HepG2 (cell line): ENCODE measurements around the gene HYPK. TPM values are rescaled to one million over a fixed set of nuclear protein-coding genes. Genes with fewer than 3 reads are reported as not detected.

Experiments used
- CREB1 ChIP-seq, 2 experiments: fragments of 450-650 bp in 1 of 2; IDR thresholded peaks; 2 replicates each; pipeline ENCODE4 v1.6.1; 2016 to 2017; ENCODE audit warnings: control low read depth in 1 of 2, mild to moderate bottlenecking in 1 of 2, missing compliant biosample characterization in 1 of 2, missing genetic modification characterization in 1 of 2
- ELF3 ChIP-seq: IDR thresholded peaks from 2 replicates; pipeline ENCODE4 v1.6.1; 2016; ENCODE audit warnings: missing genetic modification reagents, missing compliant biosample characterization
- ETV5 ChIP-seq: IDR thresholded peaks from 2 replicates; pipeline ENCODE4 v1.6.1; 2018; ENCODE audit warnings: missing biosample characterization, missing genetic modification reagents, inconsistent platforms, borderline replicate concordance
- POGZ ChIP-seq: sonication (generic); formaldehyde crosslinking; IDR thresholded peaks from 2 replicates; pipeline ENCODE4 v1.4.0; 2020; ENCODE audit warnings: mild to moderate bottlenecking, missing genetic modification reagents
- RBM39 ChIP-seq: fragments of 200-400 bp; formaldehyde crosslinking; IDR thresholded peaks from one replicate; pipeline ENCODE4 v1.6.1; 2018; ENCODE audit warnings: antibody characterized with exemption, mild to moderate bottlenecking, low read depth, low read length; ENCODE audit not compliant: poor library complexity, severe bottlenecking
- RFX3 ChIP-seq: IDR thresholded peaks from 2 replicates; pipeline ENCODE4 v1.6.1; 2016; ENCODE audit warnings: missing biosample characterization, missing genetic modification reagents
- SAP130 ChIP-seq: IDR thresholded peaks from 2 replicates; pipeline ENCODE4 v1.6.1; 2016; ENCODE audit warnings: low read depth
- TEF ChIP-seq: sonication (generic); formaldehyde crosslinking; IDR thresholded peaks from 2 replicates; pipeline ENCODE4 v1.5.0; 2020; ENCODE audit warnings: missing genetic modification reagents
- YEATS4 ChIP-seq: sonication (generic); formaldehyde crosslinking; IDR thresholded peaks from 2 replicates; pipeline ENCODE4 v1.4.0; 2020; ENCODE audit warnings: missing genetic modification reagents, borderline replicate concordance
- ZFP36L1 ChIP-seq: sonication (generic); formaldehyde crosslinking; IDR thresholded peaks from 2 replicates; pipeline ENCODE4 v1.8.0; 2022; ENCODE audit warnings: mild to moderate bottlenecking, missing genetic modification reagents, moderate library complexity
- ZSCAN21 ChIP-seq: sonication (generic); formaldehyde crosslinking; IDR thresholded peaks from 2 replicates; pipeline ENCODE4 v1.8.0; 2022; ENCODE audit warnings: mild to moderate bottlenecking, missing genetic modification reagents, moderate library complexity, borderline replicate concordance
- polyA plus RNA-seq, 8 experiments: library from polyadenylated mRNA; depleted of rRNA in 3 of 8; stranded (reverse) in 7 of 8; unstranded in 1 of 8; fragments of >200 nt; fragmentation: Illumina TruSeq in 4 of 8; extraction: Trizol in 4 of 8; gene quantifications; 2 replicates each; pipeline versions ENCODE4 v1.2.1 to v1.2.3, GENCODE V29; 2011 to 2016; ENCODE audit warnings: low read depth in 4 of 8, missing spikeins in 1 of 8, mixed read lengths in 1 of 8; ENCODE audit not compliant: insufficient read depth in 1 of 8
- total RNA-seq, 5 experiments: library from RNA; depleted of rRNA; stranded (reverse); fragments of >200 nt; fragmentation: Illumina TruSeq; extraction: Trizol; gene quantifications; 2 replicates each; pipeline ENCODE4 v1.2.3, GENCODE V29; 2016; ENCODE audit warnings: low read depth in 1 of 5
- TF ChIP-seq, protein P1 (sequence below): IDR thresholded peaks from 2 replicates; pipeline ENCODE4 v1.6.1; 2016; ENCODE audit warnings: low read depth, control low read depth
- TF ChIP-seq, protein P2 (sequence below): sonication (generic); formaldehyde crosslinking; IDR thresholded peaks from 2 replicates; pipeline ENCODE4 v1.4.0; 2020; ENCODE audit warnings: missing genetic modification reagents
- TF ChIP-seq, protein P3 (sequence below): sonication (generic); formaldehyde crosslinking; IDR thresholded peaks from 2 replicates; pipeline ENCODE4 v1.4.0; 2020; ENCODE audit warnings: missing genetic modification reagents, borderline replicate concordance

Gene HYPK
- total and polyA plus RNA-seq, 2 of the 13 experiments (the other 11 are each of a cell fraction or from before 2014, with no cell fraction given) = 13.5 to 16.5 TPM

DNA sequence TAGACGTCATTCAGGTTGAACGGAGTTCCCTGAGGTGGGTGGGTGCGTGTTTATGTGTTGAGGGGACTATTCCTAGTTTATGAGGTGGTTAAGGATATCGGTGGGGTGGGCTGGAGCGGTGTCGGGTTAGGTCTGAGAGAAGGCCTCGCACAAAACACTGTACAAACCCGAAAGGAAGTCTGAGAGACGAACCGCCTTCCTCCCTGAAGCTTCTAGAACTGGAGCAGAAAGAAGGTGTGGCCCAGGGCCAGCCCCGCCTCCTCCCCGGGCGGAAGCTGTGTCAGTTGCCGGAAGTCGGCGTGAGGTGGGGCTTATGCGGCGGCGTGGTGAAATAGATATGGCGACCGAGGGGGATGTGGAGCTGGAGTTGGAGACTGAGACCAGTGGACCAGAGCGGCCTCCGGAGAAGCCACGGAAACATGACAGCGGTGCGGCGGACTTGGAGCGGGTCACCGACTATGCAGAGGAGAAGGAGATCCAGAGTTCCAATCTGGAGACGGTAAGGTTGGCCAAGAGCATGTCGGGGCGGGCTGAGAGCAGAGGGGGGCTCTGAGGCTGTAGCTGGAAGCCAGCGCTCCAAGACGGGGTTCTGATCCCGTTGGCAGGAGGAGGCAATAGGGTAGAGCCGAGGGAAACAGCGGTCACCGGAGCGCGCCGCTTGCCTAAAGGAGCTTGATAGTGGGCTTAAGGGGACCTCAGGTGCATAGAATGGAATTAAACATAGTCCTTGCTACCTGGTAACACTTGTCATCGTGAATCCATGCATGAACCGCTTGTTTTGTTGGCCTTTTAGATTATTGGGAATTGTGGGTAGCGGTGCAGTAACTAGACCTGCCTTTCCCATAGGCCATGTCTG is at the start of gene HYPK (continued):
- TF ChIP-seq ZFP36L1 (CRISPR knock-in tag) (peak; percentile 75; the same call in 1 of the 2 replicates), ELF3 (CRISPR knock-in tag) (peak; percentile 81), ZSCAN21 (peak; percentile 85), TEF (no peak), RBM39 (peak; percentile 67), CREB1 (IDR thresholded peaks at IDR 0.05) (peak; percentile 44; the same call in 1 of the 2 replicates), CREB1 (CRISPR knock-in tag; IDR thresholded peaks at IDR 0.05) (peak; percentile 73), POGZ (CRISPR knock-in tag) (peak; percentile 62), ETV5 (peak; percentile 68), YEATS4 (CRISPR knock-in tag) (peak; percentile 47; the same call in 1 of the 2 replicates), SAP130 (CRISPR knock-in tag) (peak; percentile 90), RFX3 (no peak)
- TF ChIP-seq, protein P1, sequence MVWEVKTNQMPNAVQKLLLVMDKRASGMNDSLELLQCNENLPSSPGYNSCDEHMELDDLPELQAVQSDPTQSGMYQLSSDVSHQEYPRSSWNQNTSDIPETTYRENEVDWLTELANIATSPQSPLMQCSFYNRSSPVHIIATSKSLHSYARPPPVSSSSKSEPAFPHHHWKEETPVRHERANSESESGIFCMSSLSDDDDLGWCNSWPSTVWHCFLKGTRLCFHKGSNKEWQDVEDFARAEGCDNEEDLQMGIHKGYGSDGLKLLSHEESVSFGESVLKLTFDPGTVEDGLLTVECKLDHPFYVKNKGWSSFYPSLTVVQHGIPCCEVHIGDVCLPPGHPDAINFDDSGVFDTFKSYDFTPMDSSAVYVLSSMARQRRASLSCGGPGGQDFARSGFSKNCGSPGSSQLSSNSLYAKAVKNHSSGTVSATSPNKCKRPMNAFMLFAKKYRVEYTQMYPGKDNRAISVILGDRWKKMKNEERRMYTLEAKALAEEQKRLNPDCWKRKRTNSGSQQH (CRISPR knock-in tag) = no peak
- TF ChIP-seq, protein P2, sequence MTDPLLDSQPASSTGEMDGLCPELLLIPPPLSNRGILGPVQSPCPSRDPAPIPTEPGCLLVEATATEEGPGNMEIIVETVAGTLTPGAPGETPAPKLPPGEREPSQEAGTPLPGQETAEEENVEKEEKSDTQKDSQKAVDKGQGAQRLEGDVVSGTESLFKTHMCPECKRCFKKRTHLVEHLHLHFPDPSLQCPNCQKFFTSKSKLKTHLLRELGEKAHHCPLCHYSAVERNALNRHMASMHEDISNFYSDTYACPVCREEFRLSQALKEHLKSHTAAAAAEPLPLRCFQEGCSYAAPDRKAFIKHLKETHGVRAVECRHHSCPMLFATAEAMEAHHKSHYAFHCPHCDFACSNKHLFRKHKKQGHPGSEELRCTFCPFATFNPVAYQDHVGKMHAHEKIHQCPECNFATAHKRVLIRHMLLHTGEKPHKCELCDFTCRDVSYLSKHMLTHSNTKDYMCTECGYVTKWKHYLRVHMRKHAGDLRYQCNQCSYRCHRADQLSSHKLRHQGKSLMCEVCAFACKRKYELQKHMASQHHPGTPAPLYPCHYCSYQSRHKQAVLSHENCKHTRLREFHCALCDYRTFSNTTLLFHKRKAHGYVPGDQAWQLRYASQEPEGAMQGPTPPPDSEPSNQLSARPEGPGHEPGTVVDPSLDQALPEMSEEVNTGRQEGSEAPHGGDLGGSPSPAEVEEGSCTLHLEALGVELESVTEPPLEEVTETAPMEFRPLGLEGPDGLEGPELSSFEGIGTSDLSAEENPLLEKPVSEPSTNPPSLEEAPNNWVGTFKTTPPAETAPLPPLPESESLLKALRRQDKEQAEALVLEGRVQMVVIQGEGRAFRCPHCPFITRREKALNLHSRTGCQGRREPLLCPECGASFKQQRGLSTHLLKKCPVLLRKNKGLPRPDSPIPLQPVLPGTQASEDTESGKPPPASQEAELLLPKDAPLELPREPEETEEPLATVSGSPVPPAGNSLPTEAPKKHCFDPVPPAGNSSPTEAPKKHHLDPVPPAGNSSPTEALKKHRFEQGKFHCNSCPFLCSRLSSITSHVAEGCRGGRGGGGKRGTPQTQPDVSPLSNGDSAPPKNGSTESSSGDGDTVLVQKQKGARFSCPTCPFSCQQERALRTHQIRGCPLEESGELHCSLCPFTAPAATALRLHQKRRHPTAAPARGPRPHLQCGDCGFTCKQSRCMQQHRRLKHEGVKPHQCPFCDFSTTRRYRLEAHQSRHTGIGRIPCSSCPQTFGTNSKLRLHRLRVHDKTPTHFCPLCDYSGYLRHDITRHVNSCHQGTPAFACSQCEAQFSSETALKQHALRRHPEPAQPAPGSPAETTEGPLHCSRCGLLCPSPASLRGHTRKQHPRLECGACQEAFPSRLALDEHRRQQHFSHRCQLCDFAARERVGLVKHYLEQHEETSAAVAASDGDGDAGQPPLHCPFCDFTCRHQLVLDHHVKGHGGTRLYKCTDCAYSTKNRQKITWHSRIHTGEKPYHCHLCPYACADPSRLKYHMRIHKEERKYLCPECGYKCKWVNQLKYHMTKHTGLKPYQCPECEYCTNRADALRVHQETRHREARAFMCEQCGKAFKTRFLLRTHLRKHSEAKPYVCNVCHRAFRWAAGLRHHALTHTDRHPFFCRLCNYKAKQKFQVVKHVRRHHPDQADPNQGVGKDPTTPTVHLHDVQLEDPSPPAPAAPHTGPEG (CRISPR knock-in tag) = no peak
- TF ChIP-seq, protein P3, sequence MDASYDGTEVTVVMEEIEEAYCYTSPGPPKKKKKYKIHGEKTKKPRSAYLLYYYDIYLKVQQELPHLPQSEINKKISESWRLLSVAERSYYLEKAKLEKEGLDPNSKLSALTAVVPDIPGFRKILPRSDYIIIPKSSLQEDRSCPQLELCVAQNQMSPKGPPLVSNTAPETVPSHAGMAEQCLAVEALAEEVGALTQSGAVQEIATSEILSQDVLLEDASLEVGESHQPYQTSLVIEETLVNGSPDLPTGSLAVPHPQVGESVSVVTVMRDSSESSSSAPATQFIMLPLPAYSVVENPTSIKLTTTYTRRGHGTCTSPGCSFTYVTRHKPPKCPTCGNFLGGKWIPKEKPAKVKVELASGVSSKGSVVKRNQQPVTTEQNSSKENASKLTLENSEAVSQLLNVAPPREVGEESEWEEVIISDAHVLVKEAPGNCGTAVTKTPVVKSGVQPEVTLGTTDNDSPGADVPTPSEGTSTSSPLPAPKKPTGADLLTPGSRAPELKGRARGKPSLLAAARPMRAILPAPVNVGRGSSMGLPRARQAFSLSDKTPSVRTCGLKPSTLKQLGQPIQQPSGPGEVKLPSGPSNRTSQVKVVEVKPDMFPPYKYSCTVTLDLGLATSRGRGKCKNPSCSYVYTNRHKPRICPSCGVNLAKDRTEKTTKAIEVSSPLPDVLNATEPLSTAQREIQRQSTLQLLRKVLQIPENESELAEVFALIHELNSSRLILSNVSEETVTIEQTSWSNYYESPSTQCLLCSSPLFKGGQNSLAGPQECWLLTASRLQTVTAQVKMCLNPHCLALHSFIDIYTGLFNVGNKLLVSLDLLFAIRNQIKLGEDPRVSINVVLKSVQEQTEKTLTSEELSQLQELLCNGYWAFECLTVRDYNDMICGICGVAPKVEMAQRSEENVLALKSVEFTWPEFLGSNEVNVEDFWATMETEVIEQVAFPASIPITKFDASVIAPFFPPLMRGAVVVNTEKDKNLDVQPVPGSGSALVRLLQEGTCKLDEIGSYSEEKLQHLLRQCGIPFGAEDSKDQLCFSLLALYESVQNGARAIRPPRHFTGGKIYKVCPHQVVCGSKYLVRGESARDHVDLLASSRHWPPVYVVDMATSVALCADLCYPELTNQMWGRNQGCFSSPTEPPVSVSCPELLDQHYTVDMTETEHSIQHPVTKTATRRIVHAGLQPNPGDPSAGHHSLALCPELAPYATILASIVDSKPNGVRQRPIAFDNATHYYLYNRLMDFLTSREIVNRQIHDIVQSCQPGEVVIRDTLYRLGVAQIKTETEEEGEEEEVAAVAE (CRISPR knock-in tag) = 0 out of 2 replicates have a peak, but pooled peaks have one; percentile 48
